HG02623 (cell line): ENCODE results near the gene VPS54.
"Not testable (repeated sequence)": the region's sequence is repeated elsewhere in the genome, so short reads cannot be mapped to it uniquely, and the experiment has no call there.

Experiments used
- ATAC-seq: cut with Tn5 transposase; IDR thresholded peaks from one replicate; pipeline ENCODE4 v1.9.1; 2021; ENCODE audit warnings: moderate library complexity; ENCODE audit not compliant: unreplicated experiment

The VPS54 gene

DNA sequence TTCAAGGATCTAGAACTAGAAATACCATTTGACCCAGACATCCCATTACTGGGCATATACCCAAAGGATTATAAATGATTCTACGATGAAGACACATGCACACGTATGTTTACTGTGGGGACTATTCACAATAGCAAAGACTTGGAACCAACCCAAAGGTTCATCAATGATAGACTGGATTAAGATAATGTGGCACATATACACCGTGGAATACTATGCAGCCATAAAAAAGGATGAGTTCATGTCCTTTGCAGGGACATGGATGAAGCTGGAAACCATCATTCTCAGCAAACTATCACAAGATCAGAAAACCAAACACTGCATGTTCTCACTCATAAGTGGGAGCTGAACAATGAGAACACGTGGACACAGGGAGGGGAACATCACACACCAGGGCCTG lies 87.1 kb downstream of the VPS54 start:
- ATAC-seq = not testable (repeated sequence)

DNA sequence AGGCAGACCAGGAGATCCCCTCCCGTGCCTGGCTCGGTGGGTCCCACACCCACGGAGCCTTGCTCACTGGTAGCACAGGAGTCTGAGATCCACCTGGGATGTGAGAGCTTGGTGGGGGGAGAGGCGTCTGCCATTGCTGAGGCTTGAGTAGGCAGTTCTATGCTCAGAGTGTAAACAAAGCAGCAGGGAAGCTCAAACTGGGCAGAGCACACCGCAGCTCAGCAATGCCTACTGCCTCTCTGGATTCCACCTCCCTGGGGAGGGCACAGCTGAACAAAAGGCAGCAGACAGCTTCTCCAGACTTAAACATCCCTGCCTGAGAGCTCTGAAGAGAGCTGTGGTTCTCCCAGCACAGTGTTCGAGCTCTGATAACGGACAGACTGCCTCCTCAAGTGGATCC lies 92.4 kb downstream of the VPS54 start:
- ATAC-seq = no peak

DNA sequence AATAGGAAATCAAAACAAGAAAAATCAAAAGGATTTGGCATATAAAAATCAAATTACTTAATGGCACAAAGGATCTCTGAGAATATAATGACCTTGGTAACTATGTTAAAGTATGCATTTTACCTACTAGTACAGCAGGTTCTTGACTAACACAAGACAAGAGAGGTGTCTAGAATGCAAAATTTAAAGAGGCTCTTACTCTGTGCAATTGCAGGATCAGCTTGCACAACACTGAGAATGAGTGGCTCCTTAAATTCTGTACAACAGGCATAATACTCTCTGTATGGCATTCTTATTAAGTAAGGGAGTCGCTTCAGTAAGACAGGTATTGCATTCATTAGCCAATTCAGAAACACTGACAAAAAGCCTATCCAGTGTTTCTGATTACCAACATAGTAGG lies 104.9 kb downstream of the VPS54 start:
- no peak for ATAC-seq

DNA sequence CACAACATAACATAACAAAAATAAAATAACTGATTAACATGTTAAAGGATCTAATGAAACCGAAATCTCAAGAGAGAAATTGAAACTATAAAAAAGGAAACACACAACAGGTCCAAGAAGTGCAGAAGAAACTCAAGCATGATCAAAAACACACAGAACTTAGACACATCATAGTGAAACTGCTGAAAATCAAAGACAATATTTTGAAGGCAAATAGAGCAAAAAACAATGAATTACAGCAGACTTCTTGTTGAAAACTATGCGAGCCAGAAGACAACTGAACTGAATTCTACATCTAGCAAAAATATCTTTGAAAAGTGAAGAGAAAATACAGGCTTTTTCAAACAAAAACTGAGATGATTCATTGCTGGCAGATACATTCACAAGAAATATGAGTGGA lies 116.2 kb downstream of the VPS54 start:
- no peak for ATAC-seq

DNA sequence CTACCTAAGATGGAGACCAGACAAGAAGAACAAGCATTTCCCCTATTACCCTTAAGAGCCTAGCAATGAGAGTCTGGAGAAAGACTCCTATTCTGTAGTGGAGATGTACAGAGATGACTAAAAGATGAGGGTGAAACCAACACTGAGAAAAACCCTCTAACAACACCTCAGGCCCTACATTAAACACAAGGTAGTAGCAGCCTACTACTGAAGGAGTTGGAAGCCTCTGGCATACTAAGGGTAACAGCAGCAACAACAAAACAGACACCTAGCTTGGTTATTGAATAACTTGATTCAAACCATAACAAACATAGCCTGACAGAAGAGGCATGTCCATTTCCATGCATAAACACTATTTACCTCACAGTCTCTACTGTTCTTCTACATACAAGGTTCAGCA lies 117.1 kb downstream of the VPS54 start:
- no peak for ATAC-seq

DNA sequence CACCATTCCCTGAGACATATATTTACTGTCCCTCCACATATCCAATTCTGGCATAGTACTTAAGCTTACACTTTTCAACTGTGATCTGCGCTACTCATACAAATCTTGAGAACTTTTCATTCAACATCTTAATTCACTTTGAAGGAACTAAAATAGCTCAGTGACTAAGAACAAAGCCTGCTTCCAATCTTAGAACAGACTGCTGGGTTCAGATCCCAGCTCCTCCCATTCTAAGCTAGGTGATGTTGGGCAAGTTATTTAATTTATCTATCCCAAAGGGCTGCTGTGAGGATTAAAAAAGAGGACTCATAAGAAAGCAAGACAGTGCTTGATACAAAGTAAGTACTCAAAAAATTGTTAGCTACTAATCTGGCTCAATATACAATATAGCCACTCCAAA lies 119.6 kb downstream of the VPS54 start:
- ATAC-seq = no peak

DNA sequence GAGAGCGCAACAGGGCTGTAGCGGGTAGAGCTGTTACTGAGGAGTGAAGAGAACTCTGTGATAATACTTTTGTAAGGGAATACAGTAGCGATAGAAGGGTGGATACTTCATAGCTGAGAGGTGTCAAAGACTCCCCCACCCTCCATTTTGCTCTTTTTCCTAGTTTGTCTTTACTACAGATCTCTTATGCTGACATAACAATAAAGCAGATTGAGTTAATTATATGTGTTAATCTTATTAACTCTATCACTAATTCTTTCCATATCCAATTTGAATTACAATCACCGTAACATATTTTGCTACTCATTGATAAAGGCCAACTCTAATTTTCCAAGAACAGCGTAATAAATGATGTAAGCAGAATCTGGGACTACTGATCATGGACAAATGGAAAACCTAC lies 120.4 kb downstream of the VPS54 start:
- ATAC-seq = no peak

DNA sequence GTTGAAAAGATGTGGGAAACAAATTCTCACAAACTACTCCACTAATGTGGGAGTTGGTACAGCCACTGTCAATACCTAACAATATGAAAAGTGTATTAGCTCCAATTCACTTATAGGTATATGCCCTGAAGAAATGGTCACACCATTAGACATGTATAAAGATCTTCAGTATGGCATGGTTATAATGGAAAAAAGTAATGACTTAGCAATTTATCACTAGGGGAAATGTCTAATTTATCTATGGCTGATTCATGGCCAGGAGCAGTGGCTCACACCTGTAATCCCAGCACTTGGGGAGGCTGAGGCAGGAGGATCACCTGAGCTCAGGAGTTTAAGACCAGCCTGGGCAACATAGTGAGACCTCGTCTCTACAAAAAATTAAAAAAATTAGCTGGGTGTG lies 125.1 kb downstream of the VPS54 start:
- ATAC-seq = no peak

DNA sequence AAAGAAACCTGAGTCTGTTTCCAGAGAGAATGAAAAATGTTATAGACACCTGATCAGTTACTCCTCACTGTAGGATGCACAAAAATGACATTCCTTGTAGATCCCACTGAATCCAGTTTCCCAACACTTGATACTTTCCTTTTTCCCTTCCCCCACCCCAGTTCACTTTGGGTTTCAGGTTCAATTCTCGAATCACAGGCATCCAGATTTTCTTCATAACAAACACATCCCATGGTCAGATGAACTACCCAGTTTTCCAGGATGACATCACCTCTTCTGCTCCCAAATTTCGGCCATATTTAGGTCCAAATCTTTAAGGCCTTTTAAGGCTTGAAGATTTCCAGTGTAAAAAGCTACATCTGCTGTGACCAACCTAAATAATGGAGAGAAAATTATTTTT lies 126.1 kb downstream of the VPS54 start:
- no peak for ATAC-seq

DNA sequence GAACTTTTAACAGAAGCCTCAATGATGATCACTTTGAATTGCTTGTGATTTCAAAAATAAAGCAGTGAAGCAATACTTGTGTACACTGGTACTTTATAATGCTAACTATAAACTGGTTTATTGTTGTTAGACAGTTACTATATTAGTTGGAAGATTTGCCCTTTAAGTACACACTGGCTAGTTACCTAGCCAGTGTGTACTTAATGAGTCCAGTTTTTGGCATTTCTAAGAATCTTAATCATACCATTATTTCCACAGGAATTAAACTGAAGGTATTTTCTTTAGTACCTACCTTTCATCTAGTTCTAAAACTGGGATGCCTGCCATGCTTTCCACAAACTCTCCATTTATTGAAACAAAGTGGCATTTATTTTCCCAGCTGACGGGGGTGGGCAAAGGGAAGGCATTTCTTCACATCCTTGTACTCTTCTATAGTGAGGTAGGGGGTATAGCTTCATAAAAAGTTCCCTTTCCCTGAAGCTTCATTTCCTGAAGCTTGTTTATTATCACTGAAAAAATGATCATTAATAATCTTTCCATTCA lies 127.7 kb downstream of the VPS54 start:
- no peak for ATAC-seq

DNA sequence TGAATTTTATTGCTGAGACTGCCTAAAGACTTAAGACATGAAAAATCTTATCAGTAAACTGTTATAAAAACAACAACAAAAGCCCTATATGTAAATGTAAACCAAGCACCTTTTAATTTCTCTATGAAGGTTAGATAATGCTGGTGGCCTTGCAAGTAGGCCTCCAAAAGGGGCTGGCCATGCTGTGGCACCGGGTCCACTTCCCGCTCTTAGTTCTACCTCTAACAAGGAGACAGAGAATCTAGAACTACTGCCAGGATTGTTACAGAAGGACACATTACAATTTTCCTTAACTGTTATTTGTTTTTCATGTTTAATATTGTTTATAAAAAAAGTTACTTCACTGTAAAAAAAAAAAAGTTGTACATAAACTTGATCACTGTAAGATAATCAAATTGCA lies 128.6 kb downstream of the VPS54 start:
- ATAC-seq = no peak

DNA sequence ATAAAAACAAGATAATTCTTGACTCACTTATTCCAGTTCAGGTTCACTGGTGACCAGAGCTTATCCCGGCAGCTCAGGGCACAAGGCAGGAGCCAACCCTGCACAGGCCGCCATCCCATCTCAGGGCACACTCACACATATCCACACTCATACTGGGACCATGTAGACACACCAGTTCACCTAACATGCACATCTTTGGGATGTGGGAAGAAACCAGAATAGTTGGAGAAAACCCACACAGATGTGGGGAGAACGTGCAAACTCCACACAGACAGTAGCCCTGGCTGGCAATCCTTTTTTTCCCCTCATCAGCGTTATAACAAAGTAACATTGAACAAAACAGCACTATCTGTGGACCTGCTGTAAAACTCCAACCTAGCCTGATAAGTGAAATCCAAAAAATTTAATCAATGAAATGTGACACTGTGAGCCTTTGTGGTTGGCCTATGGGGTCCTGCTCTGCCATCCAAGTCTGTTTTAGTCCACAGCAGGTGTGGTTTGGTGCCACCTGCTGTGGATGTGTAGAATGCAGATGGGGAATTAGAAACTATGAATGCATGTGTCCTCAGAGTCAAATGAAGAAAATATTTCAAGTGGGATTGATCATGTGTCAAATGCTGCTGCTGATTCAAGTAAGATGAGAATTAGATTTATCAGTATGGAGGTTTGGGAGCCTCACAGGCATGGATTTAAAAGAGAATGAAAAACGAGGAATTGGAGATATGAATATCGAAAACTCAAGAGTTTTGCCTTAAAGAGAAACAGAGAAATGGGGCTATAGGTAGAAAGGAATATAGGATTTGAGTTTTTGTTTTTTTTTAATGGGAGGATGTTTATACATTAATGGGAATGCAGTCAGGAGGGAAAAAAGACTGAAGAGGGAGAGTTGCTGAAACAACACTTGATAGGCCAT lies 130.5 kb downstream of the VPS54 start:
- ATAC-seq = peak; percentile 81

DNA sequence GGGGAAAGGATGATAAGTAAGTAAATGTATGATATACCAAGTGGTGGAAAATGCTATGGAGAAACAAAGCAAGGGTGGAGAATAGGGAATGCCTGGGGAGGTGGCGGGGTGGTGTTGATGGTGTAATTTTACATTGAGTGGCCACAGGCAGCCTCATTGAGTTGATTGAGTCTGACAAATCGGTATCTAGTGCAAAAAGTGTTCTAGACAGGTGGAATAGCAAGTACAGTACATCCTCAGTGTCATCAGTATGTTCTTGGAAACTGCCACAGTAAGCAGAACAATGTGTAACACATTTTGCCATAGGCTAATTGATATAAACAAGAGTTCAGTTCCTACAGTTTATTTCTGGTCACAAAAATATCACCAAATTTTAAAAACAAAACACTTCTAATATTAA lies 131.2 kb downstream of the VPS54 start:
- no peak for ATAC-seq

DNA sequence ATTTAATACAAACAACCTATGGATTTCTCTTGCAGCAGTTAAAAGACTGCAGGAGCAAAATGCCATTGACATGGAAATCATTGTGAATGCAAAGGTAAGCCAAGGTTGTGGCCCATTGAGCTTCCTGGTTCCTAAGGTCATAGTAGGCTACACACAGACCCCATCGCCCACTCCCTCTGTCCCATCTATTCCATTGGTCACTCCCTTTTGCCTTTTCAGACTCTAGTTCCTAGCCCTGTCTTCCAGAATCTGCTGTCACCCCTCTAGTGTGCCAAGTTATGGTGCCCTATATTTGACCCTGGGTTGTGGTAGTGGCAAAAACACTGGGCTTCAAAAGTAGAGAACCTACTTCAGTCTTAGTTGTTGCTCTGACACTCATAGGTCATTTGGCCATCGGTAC lies 132.8 kb downstream of the VPS54 start:
- no peak for ATAC-seq

DNA sequence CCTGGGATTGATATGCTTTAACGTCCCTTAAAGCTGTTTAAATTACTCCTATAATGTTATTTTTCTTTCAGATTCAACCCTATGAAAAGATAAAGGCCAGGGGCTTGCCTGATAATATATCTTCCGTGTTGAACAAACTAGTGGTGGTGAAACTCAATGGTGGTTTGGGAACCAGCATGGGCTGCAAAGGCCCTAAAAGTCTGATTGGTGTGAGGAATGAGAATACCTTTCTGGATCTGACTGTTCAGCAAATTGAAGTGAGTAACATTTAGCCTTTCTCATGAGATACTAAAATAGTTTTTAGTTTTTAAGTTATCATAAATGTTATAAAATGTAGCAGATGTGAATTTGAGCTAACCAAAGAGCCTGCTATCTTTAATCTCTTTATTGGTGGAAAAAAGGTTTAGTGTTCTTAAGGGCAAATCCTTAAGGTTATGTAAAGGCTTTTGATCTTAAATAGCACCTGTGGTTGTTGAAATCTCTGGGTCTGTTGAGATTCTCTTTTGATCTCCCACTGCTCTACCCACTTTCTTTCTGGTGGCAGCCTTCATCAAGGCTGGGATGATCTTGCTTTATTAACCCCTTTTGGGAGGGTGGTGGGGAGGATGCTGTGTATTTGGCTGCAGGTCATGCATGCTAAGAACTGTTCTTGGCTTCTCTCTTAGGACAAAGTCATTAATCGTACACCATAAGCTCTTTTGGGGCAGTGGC lies 136.7 kb downstream of the VPS54 start:
- no peak for ATAC-seq

DNA sequence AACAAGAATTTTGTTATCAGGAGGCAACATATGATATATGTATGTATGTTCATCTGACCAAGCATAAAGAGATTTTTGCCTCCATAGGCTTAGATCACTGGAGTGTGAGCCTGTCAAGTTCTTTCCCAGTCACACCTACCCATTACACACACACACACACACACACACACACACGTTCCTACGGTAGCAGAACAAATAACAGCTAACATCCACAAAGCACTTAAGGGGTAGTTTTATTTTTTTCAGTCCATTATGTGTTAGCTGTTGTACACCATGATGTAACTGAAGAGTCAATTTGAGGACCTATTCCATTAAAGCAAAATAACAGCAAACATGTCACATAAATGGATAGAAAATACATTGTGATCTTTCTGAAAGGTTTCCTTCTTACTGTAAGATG lies 138.0 kb downstream of the VPS54 start:
- no peak for ATAC-seq

DNA sequence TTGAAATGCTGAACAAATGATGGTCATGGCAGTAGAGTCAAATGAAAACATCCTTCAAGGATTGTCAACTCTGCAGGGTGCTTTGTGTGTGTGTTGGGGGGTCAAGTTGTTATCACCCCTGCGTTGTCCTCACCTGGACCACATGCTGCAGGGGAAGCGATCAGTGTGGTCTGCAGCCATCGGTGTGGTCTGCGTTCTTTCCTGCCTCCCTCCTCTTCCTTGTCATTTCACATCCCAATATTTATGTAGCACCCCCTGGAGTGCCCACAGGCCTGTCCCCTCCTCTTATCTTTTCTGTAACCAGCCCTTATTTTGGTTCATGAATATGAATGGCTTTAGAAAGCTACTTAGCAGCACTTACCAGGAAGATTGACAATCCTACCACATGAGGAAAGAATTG lies 138.6 kb downstream of the VPS54 start:
- ATAC-seq = no peak

DNA sequence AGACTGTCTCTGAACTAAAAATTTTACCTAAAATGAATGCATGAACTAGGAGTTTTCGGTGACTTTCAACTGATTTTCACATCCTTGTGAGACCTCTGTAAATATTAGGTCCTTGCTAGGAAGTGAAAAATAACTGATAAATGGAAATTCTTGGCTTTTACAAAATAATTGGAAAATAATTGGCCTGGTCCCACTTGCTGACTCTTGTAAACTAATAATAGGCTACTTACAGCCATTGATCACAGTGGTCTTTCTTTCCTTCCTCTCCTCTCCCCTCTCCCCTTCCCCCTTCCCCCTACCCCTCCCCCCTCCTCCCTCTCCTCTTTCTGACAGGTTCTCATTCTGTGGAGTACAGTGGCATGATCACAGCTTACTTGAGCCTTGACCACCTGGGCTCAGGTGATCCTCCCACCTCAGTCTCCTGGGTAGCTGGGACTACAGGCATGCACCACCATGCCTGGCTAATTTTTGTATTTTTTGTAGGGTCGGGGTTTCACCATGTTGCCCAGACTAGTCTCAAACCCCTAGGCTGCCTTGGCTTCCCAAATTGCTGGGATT lies 139.3 kb downstream of the VPS54 start:
- no peak for ATAC-seq

DNA sequence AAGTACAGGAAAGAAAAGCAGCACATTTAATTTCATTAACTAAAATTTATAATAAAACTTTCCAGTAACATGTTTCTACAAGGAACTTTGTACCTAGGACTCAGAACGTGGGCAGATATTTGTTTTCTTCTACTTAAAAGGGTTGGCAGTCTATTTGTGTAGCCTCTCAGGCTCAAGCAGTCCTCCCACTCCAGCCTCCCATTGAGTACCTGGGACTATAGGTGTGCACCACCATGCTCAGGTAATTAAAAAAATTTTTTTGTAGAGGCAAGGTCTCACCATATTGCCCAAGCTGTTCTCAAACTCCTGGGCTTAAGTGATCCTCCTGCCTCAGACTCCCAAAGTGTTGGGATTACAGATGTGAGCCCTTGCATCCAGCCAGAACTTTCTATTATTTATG lies 140.7 kb downstream of the VPS54 start:
- ATAC-seq = no peak

DNA sequence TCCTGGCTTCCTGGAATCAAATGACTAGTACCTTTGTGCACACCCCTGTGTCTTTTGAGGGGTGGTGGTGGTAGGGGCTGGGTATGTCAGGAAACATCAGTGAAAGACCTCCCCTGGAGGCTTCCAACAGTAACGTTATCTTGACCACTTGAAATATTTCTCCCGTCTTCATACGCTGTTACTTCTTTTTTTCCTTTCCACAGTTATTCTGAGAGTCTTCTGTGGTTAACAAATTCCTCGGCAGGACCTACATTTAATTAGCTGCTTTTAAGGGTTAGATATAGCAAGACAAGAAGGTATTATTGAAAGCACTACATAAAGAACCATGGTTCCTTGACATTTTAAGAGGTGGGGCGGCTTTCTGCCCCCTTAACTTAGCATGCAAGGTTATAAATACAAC lies 142.9 kb downstream of the VPS54 start:
- no peak for ATAC-seq

DNA sequence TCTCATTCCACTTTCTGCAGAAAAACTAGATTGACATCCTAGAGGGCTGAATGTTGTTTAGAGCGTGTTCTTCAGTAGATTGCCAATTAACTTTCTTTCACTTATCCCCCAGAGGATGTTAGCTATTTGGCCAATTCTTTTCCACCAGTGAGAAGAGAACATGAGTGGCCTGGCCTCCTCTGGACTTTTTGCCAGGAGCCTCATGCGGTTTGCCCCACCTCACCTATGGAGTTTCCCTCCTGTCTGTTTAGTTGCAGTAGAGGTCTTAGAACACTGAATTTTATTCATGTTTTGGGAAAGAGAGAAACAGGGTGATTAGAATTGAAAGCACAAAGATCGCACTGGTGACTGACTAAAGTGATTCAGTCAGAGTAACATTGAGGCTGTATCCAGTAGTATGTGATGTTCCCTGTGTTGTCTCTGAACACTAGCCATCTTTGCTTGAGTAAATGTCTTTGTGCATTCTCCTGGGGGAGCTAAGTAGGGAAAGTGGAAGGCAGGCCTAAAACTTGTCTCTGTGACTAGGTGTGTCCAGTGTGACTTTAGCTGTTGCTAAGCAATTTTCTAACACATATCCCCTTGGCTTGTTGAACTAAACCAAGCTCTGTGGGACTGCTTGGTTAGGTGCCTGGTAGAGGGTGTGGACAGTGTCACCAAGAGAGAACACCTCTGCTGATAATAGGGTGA lies 143.5 kb downstream of the VPS54 start:
- no peak for ATAC-seq
